Measurements from ENCODE around the gene TTF2. TPM values are rescaled to one million over a fixed set of nuclear protein-coding genes. Genes with fewer than 3 reads are reported as not detected.
"Not testable (repeated sequence)": the region's sequence is repeated elsewhere in the genome, so short reads cannot be mapped to it uniquely, and the experiment has no call there.

TTF2 gene
- total RNA-seq, 1 donor from 2014 or later: 36.1 TPM

GRCh38 chr1:117098287-117098890 is 38.3 kb downstream of the TTF2 start:
- H3K9me3 Mint-ChIP-seq: no peaks in the 10 kb centered on the region
- no peak overlapping the region for H3K9ac ChIP-seq
- no peak overlapping the region for H3K4me2 ChIP-seq
- no peak overlapping the region for H3K4me3 Mint-ChIP-seq
- DNase-seq (ENCODE audit: low spot score): no peak
- H3K4me1 ChIP-seq: no peaks in the 10 kb centered on the region
- no peaks in the 10 kb centered on the region for H3K79me2 ChIP-seq (ENCODE audit: low read depth)
- H3K36me3 ChIP-seq: no peaks in the 10 kb centered on the region
- H3K36me3 Mint-ChIP-seq: peaks cover 36% of the 10 kb centered on the region
- peaks cover 5% of the 10 kb centered on the region for H3K27me3 Mint-ChIP-seq (ENCODE audit: insufficient read depth, low read depth)
- H3F3A ChIP-seq (ENCODE audit: low read depth): no peaks in the 10 kb centered on the region
- no peak for TF ChIP-seq EZH2phosphoT487 (IDR thresholded peaks at IDR 0.05)
- no peak for TF ChIP-seq CTCF (IDR thresholded peaks at IDR 0.05)
- no peak for TF ChIP-seq EZH2 (IDR thresholded peaks at IDR 0.05)
- no peak overlapping the region for H2AFZ ChIP-seq (replicated peaks)
- no peaks in the 10 kb centered on the region for H4K20me1 ChIP-seq (ENCODE audit: low read depth)
- peaks cover 11% of the 10 kb centered on the region for H3K4me1 Mint-ChIP-seq
- no peak overlapping the region for H3K4me3 ChIP-seq
- H3K27ac Mint-ChIP-seq: no peak overlapping the region
- H3K27ac ChIP-seq: no peak overlapping the region
- no peaks in the 10 kb centered on the region for H3K9me3 ChIP-seq (ENCODE audit: low read depth)
- no peaks in the 10 kb centered on the region for H3K27me3 ChIP-seq

GRCh38 chr1:117101334-117101733 is 41.2 kb downstream of the TTF2 start:
- H3K36me3 ChIP-seq: no peaks in the 10 kb centered on the region

GRCh38 chr1:117101858-117102257 is 41.7 kb downstream of the TTF2 start:
- not testable (repeated sequence) for H3K9me3 ChIP-seq (ENCODE audit: low read depth); H3K27me3 ChIP-seq; H3K4me3 Mint-ChIP-seq; H3K4me1 Mint-ChIP-seq; H3K27me3 Mint-ChIP-seq (ENCODE audit: insufficient read depth, low read depth); H3K27ac ChIP-seq; DNase-seq (ENCODE audit: low spot score); H3K79me2 ChIP-seq (ENCODE audit: low read depth); H3K36me3 ChIP-seq; H3K4me3 ChIP-seq; H3K27ac Mint-ChIP-seq; H3K9ac ChIP-seq; H2AFZ ChIP-seq (replicated peaks); H3K9me3 Mint-ChIP-seq; H3F3A ChIP-seq (ENCODE audit: low read depth); H3K4me1 ChIP-seq; H4K20me1 ChIP-seq (ENCODE audit: low read depth); H3K4me2 ChIP-seq
- H3K36me3 Mint-ChIP-seq: peaks cover 40% of the 10 kb centered on the region

More at GRCh38 chr1:117101334-117101733, 41.2 kb downstream of the TTF2 start:
- Mint-ChIP-seq H3K4me3 (no peak overlapping the region), H3K36me3 (peaks cover 38% of the 10 kb centered on the region), H3K27me3 (ENCODE audit: insufficient read depth, low read depth) (peaks cover 5% of the 10 kb centered on the region), H3K9me3 (no peaks in the 10 kb centered on the region), H3K4me1 (no peaks in the 10 kb centered on the region), H3K27ac (no peak overlapping the region)
- TF ChIP-seq CTCF (IDR thresholded peaks at IDR 0.05) (no peak), EZH2 (IDR thresholded peaks at IDR 0.05) (no peak)
- no peaks in the 10 kb centered on the region for H3K79me2 ChIP-seq (ENCODE audit: low read depth)
- no peak overlapping the region for H2AFZ ChIP-seq (replicated peaks)
- no peak overlapping the region for H3K9ac ChIP-seq
- no peaks in the 10 kb centered on the region for H3K4me1 ChIP-seq
- H3K4me3 ChIP-seq: no peak overlapping the region
- no peak for DNase-seq (ENCODE audit: low spot score)
- no peak overlapping the region for H3K27ac ChIP-seq
- no peak overlapping the region for H3K4me2 ChIP-seq
- H3K9me3 ChIP-seq (ENCODE audit: low read depth): no peaks in the 10 kb centered on the region
- no peaks in the 10 kb centered on the region for H3K27me3 ChIP-seq
- no peaks in the 10 kb centered on the region for H3F3A ChIP-seq (ENCODE audit: low read depth)
- no peaks in the 10 kb centered on the region for H4K20me1 ChIP-seq (ENCODE audit: low read depth)

GRCh38 chr1:117104986-117105385 is 44.9 kb downstream of the TTF2 start:
- no peak overlapping the region for H3K4me3 Mint-ChIP-seq
- no peak overlapping the region for H2AFZ ChIP-seq (replicated peaks)
- no peak overlapping the region for H3K4me2 ChIP-seq
- no peak overlapping the region for H3K4me3 ChIP-seq
- H3K9ac ChIP-seq: no peak overlapping the region
- no peaks in the 10 kb centered on the region for H3F3A ChIP-seq (ENCODE audit: low read depth)
- H3K9me3 ChIP-seq (ENCODE audit: low read depth): no peaks in the 10 kb centered on the region
- no peak overlapping the region for H3K27ac ChIP-seq
- peaks cover 4% of the 10 kb centered on the region for H3K27me3 Mint-ChIP-seq (ENCODE audit: insufficient read depth, low read depth)
- no peaks in the 10 kb centered on the region for H3K27me3 ChIP-seq
- H3K79me2 ChIP-seq (ENCODE audit: low read depth): no peaks in the 10 kb centered on the region
- no peak overlapping the region for H3K27ac Mint-ChIP-seq
- no peaks in the 10 kb centered on the region for H3K4me1 ChIP-seq
- peaks cover 52% of the 10 kb centered on the region for H3K36me3 Mint-ChIP-seq
- DNase-seq (ENCODE audit: low spot score): no peak
- H3K36me3 ChIP-seq: no peaks in the 10 kb centered on the region
- H3K4me1 Mint-ChIP-seq: no peaks in the 10 kb centered on the region
- no peak for TF ChIP-seq CTCF (IDR thresholded peaks at IDR 0.05)
- TF ChIP-seq EZH2phosphoT487 (IDR thresholded peaks at IDR 0.05): no peak
- no peak for TF ChIP-seq EZH2 (IDR thresholded peaks at IDR 0.05)
- H4K20me1 ChIP-seq (ENCODE audit: low read depth): no peaks in the 10 kb centered on the region
- no peaks in the 10 kb centered on the region for H3K9me3 Mint-ChIP-seq
